Colonic mucosa (tissue), 4 donors: ENCODE measurements around the gene ARL9. TPM values are rescaled to one million over a fixed set of nuclear protein-coding genes. Genes with fewer than 3 reads are reported as not detected.
"Not testable (repeated sequence)": the region's sequence is repeated elsewhere in the genome, so short reads cannot be mapped to it uniquely, and the experiment has no call there.

Experiments
- DNase-seq: peaks from one replicate; pipeline ENCODE4 v3.0.0-alpha.2; 2020
- H3K27ac ChIP-seq: fragments of 200-600 bp; one replicate; pipeline ENCODE4 v1.8.0; 2021
- H3K27me3 ChIP-seq: fragments of 200-600 bp; one replicate; pipeline ENCODE4 v1.8.0; 2021
- H3K36me3 ChIP-seq: fragments of 200-600 bp; one replicate; pipeline ENCODE4 v1.8.0; 2021
- H3K4me1 ChIP-seq: fragments of 200-600 bp; one replicate; pipeline ENCODE4 v1.8.0; 2021; ENCODE audit warnings: mild to moderate bottlenecking
- H3K4me3 ChIP-seq: fragments of 200-600 bp; one replicate; pipeline ENCODE4 v1.8.0; 2021
- H3K9ac ChIP-seq, 2 donors: one replicate each; pipeline ENCODE4 v1.7.0; 2013; ENCODE audit warnings: control low read depth in 2 of 2, low read depth in 2 of 2, low read length in 2 of 2
- H3K9me3 ChIP-seq: fragments of 200-600 bp; one replicate; pipeline ENCODE4 v1.8.0; 2021
- CTCF ChIP-seq: fragments of 200-600 bp; IDR thresholded peaks from one replicate; pipeline ENCODE4 v1.8.0; 2022; ENCODE audit warnings: antibody characterized with exemption, mild to moderate bottlenecking
- intact Hi-C: fragments of 100-400 bp; cut with DNase I; formaldehyde crosslinking; loops from one replicate; pipeline ENCODE4 v1.14.1; 2022
- total RNA-seq, 2 donors: library from RNA; stranded (reverse); fragmentation: NEBNext Ultra II Directional in 1 of 2; extraction: Animal tissue kit (Norgen Biotek cat#: 25700) in 1 of 2; gene quantifications; one replicate each; pipeline ENCODE4 v1.2.1, GENCODE V29; 2021
- donor health status: healthy.
- donor health status: DM: no; HTN: no; CAD: no.
- donor health status: DM: no; HTN: no; CAD: no.

ARL9 gene
- total RNA-seq, 2 donors from 2014 or later: 0.17 to 0.29 TPM

- no peak overlapping the region for H3K27ac ChIP-seq
- no peak overlapping the region for H3K4me3 ChIP-seq
- H3K9me3 ChIP-seq: no peaks in the 10 kb centered on the region
- no peaks in the 10 kb centered on the region for H3K27me3 ChIP-seq
- H3K9ac ChIP-seq: no peak overlapping the region
- intact Hi-C loops: loop anchor here (5.0 kb wide), 1 partner anchor 78 kb away; the partner anchor contains the start of gene AASDH
- no peak for TF ChIP-seq CTCF
- H3K36me3 ChIP-seq: no peaks in the 10 kb centered on the region
- no peak for DNase-seq
- H3K4me1 ChIP-seq: peaks cover 8% of the 10 kb centered on the region
Measured at GRCh38 chr4:56465599-56466295, 39.8 kb upstream of the ARL9 start.

- H3K4me3 ChIP-seq: peak overlapping the region; percentile 88
Measured at GRCh38 chr4:56466296-56466761, 39.3 kb upstream of the ARL9 start.

GRCh38 chr4:56466910-56467283 is 38.7 kb upstream of the ARL9 start:
- DNase-seq: no peak
- Histone ChIP-seq H3K4me1 (peaks cover 8% of the 10 kb centered on the region), H3K27me3 (no peaks in the 10 kb centered on the region), H3K4me3 (peak overlapping the region; percentile 88), H3K9me3 (no peaks in the 10 kb centered on the region), H3K27ac (peak overlapping the region; percentile 91), H3K36me3 (peaks cover 9% of the 10 kb centered on the region), H3K9ac (peak overlapping the region; percentile 89 to 91)
- intact Hi-C loops: loop anchor here (5.0 kb wide), 1 partner anchor 80 kb away; the partner anchor contains the start of gene AASDH
- TF ChIP-seq CTCF: no peak

More at GRCh38 chr4:56466296-56466761, 39.3 kb upstream of the ARL9 start:
- not testable (repeated sequence) for H3K9me3 ChIP-seq, H3K4me1 ChIP-seq, H3K27me3 ChIP-seq, H3K36me3 ChIP-seq
- H3K9ac ChIP-seq: peak overlapping the region; percentile 89 to 91
- intact Hi-C loops: loop anchor here (5.0 kb wide), 1 partner anchor 79 kb away; the partner anchor contains the start of gene AASDH
- peak; percentile 26 for DNase-seq
- peak overlapping the region; percentile 91 for H3K27ac ChIP-seq

- Histone ChIP-seq H3K9me3 (no peaks in the 10 kb centered on the region), H3K4me1 (peaks cover 8% of the 10 kb centered on the region), H3K36me3 (peaks cover 10% of the 10 kb centered on the region), H3K9ac (peak within 1 kb of the TSS; percentile 89 to 91), H3K27ac (peak within 1 kb of the TSS; percentile 91), H3K4me3 (peak within 1 kb of the TSS; percentile 88), H3K27me3 (no peaks in the 10 kb centered on the region)
- DNase-seq: peak; percentile 92
- intact Hi-C loops: loop anchor here (5.0 kb wide), 1 partner anchor 80 kb away; the partner anchor contains the start of gene AASDH
- no peak for TF ChIP-seq CTCF
Measured at GRCh38 chr4:56467284-56468096, 38.1 kb upstream of the ARL9 start, which contains the start of gene SRP72. Gene SRP72 (plus strand): TSS chr4:56467617. CDS start chr4:56467636, 19 bp downstream.

GRCh38 chr4:56468097-56468422 is 37.5 kb upstream of the ARL9 start:
- Histone ChIP-seq H3K27ac (peak overlapping the region; percentile 91), H3K27me3 (no peaks in the 10 kb centered on the region), H3K4me3 (peak overlapping the region; percentile 88), H3K4me1 (peaks cover 8% of the 10 kb centered on the region), H3K9me3 (no peaks in the 10 kb centered on the region), H3K9ac (peak overlapping the region; percentile 89 to 91), H3K36me3 (peaks cover 10% of the 10 kb centered on the region)
- peak; percentile 68 for DNase-seq
- intact Hi-C loops: loop anchor here (5.0 kb wide), 1 partner anchor 81 kb away; the partner anchor contains the start of gene AASDH
- no peak for TF ChIP-seq CTCF
